GM19043 (cell line): ENCODE measurements around the gene C13orf42.

Experiments used
- ATAC-seq: cut with Tn5 transposase; IDR thresholded peaks from one replicate; pipeline ENCODE4 v1.9.1; 2021; ENCODE audit warnings: low read depth; ENCODE audit not compliant: unreplicated experiment

C13orf42 gene

GRCh38 chr13:51111174-51111573 lies at the start of gene C13orf42:
Gene C13orf42, minus strand, starts transcription at chr13:51111274. Its CDS starts 65 bp downstream, at chr13:51111209.
- ATAC-seq: no peak

- ATAC-seq: no peak
Observed at GRCh38 chr13:51158880-51159518, 47.9 kb upstream of the C13orf42 start.

DNA sequence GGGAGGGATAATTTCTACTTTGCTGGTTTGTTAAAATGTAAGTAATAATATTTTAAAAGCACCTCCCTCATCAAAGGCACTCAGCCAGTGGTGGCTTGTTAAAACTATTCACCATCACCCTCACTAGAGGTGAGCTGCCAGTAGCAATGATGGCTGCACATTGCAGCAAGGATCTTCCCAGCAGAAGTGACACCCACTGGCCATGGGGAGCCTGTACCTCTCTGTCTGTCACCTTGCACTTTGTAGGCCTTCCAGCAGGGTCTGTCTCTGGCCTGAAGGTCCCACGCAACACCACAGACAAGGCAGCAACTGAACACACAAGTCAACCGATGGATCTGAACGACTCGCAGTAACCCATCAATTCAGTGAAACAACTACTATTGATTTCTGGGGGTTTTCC lies 47.3 kb upstream of the C13orf42 start:
- no peak for ATAC-seq

DNA sequence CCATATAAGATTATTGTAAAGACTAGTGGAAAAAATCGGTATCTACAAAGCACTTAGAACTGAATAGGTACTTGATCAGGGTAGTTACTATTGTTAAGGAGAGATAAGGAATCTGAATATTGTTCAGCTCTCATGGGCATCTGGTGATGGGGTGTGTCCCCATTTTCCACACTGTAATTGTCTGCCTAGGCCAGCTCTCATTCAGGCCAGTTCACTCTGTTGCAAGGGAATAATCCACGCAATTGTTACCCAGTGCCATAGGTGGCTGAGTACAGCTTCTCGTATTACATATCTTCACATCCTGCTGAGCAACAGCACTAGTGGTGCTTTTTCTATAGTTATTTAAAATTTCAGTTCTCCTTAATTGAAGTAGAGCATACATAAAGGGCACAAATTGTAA lies 45.6 kb upstream of the C13orf42 start:
- ATAC-seq: no peak

- no peak for ATAC-seq
Observed at GRCh38 chr13:51155776-51156515, 44.9 kb upstream of the C13orf42 start.

DNA sequence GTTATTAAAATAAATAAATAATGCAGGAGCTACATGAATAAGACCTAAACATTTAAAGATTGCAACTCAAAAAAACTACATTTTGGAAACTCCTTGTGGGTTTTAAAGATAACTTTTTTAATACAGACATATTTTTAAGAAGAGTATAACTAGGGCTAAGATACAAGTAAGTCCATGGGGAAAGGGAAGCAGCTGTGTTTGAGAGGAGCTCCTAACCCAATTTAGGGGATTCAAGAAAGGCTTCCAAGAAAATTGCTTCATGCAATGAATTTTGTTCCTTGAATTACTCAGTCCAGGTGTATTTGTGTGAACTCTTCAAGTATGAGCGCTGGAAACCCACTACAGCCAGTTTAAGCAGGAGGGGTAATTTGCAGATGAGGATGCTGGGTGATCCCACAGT lies 44.1 kb upstream of the C13orf42 start:
- ATAC-seq: no peak

GRCh38 chr13:51154029-51154555 lies 43.0 kb upstream of the C13orf42 start:
- ATAC-seq: no peak

GRCh38 chr13:51153527-51153926 lies 42.5 kb upstream of the C13orf42 start:
- no peak for ATAC-seq

GRCh38 chr13:51152701-51153100 lies 41.6 kb upstream of the C13orf42 start:
- ATAC-seq: no peak

DNA sequence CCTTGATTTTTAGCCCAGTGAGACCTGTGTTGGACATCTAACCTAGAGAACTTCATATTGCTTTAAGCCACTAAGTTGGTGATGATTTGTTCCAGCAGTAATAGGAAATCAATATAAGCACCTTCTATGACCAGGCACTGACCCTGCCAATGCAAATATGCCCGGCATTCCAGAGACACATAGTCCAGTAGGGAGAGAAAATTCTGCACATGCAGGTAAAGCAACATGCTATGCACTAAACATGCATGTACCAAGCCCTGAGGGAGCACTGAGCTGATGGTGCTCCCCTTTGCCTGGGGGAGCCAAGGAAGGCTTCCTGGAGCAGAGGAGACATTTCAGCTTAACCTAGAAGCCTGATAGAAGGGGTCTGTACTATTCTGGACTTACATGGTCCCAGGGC lies 40.4 kb upstream of the C13orf42 start:
- ATAC-seq: no peak

DNA sequence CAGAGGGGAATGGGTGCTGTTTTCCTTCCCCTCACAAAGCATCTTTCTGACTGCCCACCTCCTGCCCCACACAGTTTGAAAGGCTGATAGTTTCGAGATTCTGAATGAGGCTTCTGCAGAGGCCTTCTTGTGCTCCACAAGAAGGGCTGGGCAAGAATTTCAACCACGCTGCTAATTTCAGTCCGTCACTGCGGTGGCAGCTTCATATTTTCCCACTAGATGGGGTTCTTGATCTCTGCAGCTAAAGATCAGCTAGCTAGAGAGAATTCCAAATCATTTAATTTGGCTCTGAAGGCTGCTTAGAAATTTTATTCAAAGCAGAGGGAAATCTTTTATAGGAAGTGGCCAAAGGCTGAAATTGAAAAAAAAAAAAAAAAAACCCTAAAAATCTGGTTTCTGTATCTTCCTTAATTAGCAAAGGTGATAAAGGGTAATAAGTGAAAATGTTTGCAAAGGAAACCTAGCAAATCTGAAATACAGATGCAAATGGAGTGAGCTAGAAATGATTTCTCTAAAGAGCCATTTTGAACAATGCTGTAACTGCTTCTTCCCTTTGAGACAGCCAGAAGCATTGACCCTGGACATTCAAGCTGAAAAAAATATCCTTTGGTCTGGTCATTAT lies 38.0 kb upstream of the C13orf42 start:
- ATAC-seq: no peak

DNA sequence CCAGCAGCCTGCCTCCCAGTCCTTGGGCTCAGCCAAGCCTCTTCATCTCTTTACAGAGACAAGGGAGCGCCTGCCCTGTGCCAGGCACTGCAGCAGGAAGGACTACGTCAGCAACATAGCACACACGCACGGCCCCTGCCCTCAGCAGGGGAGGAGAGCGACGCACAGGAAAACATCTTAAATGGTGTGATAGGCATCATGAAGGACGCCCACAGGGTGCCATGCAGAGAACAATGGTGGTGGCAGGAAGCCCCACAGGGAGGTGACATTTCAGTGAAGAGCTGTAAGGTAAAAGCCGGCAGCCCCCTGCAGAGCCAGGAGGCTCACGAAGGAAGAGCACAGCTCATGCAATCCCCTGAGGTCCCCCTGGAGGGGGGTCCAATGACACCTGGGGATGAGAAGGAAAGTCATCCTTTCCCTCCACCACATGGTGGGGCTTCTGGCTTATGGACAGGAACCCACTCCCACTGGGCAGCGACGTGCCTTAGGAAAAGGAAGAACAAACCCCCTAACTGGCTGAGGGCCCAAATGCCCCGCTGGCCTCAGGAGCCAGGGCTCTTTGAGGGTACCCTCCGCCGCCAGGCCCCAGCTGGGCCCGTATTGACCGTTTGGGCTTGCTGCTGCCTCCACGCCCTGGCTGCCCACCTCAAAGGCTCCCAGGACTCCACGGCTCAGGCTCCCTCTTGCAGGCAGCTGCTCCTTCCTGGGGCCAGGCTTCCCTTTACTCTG lies 37.3 kb upstream of the C13orf42 start:
- no peak for ATAC-seq

- no peak for ATAC-seq
Observed at GRCh38 chr13:51147732-51148131, 36.7 kb upstream of the C13orf42 start.

DNA sequence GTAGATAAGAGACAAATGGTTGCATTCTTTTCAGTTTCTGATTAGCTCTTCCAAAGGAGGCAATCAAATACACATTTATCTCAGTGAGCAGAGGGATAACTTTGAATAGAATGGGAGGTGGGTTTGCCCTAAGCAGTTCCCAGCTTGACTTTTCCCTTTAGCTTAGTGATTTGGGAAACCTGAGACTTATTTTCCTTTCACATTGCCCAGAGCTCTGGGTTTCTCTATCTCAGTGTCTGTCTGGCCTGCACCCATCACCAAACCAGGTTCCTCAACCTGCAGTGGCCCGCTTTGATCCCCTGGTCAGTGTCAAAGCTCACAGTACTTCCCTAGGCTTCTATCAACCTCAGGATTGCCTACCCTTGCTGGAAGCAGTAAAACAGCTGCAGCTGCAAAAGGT lies 35.6 kb upstream of the C13orf42 start:
- no peak for ATAC-seq

- no peak for ATAC-seq
Observed at GRCh38 chr13:51137250-51137649, 26.2 kb upstream of the C13orf42 start.

DNA sequence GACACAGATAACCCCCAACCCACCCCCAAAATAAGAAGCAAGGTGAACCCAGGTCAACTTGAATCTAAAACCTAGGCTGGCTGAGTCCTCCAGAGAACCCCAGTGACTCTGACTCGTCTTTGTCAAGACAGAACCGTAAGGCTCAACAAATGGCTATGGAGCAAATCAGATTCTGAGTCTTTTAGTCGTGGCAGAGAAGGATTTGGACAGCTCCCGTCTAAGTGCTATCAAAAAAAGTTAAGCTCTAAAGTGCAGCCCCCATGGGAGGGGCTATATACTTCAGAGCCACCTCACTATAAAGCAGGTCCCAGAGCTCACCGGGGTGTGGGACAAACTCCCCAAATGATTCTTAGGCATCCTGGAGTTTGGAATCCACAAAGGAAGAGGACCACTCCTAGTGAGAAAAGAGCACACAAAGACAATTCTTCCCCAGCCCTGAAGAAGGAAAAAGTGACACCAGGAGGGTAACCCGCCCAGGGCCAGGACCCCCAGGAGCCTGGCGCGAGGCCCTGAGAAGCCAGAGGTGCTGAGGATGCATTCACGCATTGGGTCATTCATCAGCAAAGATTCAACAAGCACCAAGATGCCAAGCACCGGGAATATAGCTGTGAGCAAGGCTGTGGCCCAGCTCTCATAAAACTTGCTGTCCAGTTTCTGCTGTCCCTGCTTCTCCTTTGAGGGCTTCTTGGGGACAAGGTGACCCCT lies 25.4 kb upstream of the C13orf42 start:
- ATAC-seq: no peak

DNA sequence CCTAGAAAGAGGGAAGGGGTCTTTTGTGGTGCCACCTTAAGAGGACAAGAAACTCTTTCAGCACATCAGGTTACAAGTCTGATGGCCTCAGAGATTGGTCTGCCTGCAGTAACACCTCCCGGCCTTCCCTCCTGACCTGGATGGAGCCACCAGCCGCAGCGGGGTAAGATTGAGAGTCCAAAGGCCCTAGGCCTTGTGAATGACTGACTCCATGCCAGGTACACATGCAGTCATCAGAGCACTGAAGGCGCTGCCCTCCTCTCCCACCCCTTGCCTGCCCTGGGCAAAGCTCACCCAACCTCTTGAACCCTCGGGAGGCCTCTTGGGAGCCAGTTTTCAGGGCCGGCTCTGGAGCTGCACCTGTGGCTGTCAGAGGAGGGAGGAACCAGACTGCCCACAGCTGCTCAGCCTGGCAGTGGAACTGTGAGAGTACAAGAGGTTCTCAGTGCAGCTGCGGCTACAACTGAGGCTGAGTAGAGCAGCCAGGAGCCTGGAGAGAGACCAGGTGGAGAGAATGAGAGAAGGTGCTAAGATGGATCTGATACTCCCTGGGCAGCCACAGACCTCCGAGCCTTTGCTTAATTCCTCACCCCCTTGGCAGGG lies 23.8 kb upstream of the C13orf42 start:
- ATAC-seq: no peak

DNA sequence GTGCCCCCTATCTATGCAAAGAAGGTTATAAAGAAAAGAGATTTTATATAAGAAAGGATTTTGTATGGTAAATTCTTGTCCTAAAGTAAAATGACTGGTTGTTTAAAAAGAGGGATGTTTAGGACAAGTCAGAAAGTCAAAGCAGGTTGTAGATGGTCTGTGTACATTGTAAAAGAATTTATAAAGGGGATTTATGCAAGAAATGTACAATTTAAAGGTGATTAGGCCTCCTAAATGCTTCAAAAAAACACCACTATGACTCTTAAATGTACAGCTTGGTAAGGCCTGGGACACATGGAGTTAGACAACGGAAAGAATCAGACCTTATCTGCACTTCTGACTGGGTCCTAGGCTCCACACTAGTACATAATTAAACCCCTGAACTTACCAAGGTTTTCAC lies 19.3 kb upstream of the C13orf42 start:
- no peak for ATAC-seq

DNA sequence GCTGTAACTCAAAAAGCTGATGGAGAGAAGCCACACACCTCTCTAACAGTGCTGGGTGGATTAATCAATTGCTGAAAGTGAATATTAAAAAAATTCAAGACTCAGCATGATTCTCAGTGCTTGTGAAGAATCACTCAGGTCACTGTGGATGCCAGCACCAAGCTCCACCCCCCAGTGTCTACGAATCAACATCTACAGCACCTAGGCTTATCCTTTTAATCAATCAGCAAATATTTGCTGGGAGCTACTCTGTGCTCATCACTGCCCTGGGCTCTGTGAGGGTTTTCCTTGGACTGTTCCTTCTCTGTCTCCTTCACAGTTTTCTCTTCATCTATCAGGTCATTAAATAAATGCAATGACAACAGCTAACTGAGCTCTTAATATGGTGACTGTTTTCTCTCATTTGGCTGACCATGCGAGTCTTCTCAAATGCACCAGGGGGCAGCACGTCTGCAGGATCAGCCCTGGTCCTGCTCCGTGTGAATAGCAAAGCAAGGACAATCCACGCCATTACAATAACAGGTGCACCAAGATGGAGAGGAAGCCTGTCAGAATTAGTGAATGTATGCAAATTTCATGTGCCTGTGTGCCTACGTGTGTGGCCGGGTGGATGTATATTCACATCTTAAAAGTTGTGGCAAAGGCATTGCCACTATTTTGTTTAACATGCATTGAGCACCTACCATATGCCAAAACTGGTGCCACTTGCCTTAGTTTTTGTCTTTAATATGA lies 14.6 kb upstream of the C13orf42 start:
- peak; percentile 84 for ATAC-seq
